ENCODE results near the gene OSCP1. TPM values are rescaled to one million over a fixed set of nuclear protein-coding genes. Genes with fewer than 3 reads are reported as not detected.

The OSCP1 gene
- total RNA-seq, 2 donors from 2014 or later: 0.59 to 1.2 TPM

DNA sequence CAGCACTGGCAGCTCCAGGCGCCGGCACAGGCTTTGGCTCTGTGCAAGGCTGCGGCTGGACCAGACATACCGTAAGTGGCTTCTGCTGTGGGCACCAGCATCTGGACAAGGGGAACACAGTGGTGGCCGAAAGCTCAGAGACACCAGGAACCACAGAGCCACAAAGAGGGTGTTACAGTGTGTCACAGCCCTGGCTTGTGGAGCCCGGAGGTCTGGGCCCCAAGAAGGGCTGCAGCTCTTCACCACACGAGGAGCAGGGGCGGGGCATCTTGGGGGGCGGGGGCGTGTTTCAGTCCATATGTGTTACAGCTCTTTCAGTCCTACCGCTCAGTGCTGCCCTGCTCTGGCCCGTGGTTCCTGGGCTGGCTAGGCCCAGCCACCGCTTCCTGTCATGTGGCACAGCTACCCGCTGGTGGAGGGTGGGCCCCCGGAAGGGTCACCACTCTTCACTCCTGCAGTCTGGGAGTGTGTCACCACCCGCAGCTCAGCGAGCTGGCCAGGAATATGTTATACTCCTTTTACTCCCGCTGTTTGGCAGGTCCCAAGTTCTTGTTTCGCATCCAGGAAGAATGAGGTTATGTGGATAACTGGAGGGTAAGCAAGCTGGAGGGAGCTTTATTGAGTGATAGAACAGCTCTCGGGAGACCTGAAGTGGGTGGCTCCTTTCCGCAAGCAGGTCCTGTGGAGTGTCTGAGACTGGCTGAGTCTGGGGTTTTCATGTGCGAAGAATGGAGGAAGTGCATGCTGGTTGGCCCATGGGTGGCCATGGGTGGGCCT, 49.2 kb downstream of the OSCP1 start:
- Mint-ChIP-seq H3K27me3 (no peaks in the 10 kb centered on the region), H3K4me3 (peak overlapping the region; percentile 92), H3K9me3 (no peaks in the 10 kb centered on the region), H3K27ac (peak overlapping the region; percentile 95 to 98), H3K4me1 (ENCODE audit: low read depth in 2 of 2) (peaks cover 36 to 42% of the 10 kb centered on the region in 2 donors), H3K36me3 (no peaks in the 10 kb centered on the region)
- peak; percentile 97 for DNase-seq (ENCODE audit: low spot score)
- peak; percentile 92 to 94 for ATAC-seq

DNA sequence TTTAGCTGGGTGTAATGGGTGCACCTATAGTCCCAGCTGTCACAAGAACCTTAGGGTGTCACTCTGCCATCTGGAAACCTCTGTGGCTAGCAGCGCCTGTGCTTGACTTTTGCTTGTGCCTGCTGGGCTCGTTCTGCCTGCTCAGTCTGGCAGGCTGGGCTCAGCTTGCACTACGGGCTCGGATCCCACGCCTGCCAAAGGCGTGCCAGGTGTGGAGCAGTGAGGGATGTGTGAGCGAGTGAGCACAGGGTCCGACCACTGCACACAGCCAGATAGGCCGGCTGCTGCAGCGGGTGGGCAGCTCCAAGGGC, 49.8 kb downstream of the OSCP1 start:
- Mint-ChIP-seq H3K36me3 (no peaks in the 10 kb centered on the region), H3K27me3 (no peaks in the 10 kb centered on the region), H3K4me1 (ENCODE audit: low read depth in 2 of 2) (peaks cover 36 to 42% of the 10 kb centered on the region in 2 donors), H3K27ac (peak overlapping the region; percentile 95 to 98), H3K4me3 (peak overlapping the region; percentile 92), H3K9me3 (no peaks in the 10 kb centered on the region)
- ATAC-seq (peak in 1 of 2 donors; percentile 7), DNase-seq (ENCODE audit: low spot score) (no peak)

DNA sequence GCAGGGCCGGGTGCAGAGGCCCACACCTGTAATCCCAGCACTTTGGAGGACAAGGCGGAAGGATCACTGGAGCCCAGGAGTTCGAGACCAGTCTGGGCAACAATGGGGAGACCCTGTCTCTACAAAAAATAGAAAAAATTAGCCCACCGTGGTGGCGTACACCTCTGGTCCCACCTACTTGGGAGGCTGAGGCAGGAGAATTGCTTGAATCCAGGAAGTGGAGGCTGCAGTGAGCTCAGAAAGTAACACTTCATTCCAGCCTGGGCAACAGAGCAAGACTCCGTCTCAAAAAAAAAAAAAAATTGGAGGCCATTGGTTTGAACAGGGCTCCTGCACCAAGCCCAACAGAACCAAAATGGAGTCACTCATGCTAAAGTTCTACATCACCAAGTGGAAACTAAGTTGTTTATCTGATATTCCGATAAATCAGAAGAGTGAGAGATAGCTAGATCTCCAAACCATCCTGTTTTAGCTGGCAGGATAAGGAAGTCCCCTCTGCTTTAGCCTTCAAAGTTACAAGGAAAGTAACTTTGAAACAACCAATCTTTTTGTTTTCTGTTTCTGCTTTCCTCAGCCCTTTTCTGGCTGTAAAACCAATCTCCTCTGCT, 51.8 kb downstream of the OSCP1 start:
- Mint-ChIP-seq H3K4me3 (peak overlapping the region; percentile 87), H3K4me1 (ENCODE audit: low read depth in 2 of 2) (peaks cover 40 to 41% of the 10 kb centered on the region in 2 donors)

DNA sequence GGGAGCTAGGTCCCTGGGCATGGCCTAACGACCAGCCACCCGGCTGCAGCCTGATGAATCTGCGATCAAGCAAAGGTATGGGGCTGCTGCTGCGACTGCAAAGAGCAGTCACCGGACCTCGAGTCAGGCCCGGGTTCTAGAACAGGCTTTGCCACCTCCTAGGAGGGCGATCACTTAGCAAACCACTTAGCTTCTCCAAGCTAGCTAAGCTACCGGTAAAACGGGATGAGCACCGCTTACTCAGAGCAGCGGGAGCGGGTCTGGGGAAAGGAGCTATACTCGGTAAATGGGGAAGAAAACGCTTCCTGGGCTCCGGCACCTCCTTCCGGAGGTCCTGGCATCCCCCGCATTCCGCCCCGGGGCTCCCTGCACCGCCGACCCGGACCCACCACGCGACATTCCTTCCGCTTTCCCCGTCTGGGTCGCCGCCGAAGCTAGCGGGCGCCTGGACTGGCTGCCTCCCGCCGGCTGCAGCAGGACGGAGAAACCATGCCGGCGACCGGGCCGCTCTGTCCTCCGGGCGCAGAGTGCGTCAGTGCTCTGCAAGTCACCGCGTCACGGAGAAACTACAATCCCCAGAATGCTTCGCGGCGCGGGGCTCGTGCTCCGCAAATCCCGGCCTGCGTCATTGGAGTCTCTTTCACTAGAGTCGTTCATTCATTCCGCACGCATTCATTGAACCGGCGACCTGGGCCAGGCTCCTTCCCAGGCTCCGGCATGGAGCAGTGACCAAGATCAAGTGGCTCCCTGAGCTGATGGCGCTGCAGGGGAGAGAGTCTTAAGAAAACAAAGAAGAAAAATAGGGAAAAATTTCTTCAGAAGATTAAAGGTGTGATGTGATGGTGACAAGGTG, 52.6 kb downstream of the OSCP1 start, which contains the start of gene LSM10:
Gene LSM10, minus strand, starts transcription at position 531 of the 853 bp plus-strand sequence. CDS start 3,779 bp downstream, outside the sequence.
- Mint-ChIP-seq H3K9me3 (no peaks in the 10 kb centered on the region), H3K36me3 (no peaks in the 10 kb centered on the region), H3K4me3 (peak within 1 kb of the TSS; percentile 87), H3K27ac (peak within 1 kb of the TSS; percentile 90 to 98), H3K27me3 (no peaks in the 10 kb centered on the region), H3K4me1 (ENCODE audit: low read depth in 2 of 2) (peaks cover 39 to 40% of the 10 kb centered on the region in 2 donors)
- DNase-seq (ENCODE audit: low spot score) (peak; percentile 92), ATAC-seq (peak; percentile 75 to 79)

More for the DNA sequence above, 51.8 kb downstream of the OSCP1 start:
- Mint-ChIP-seq H3K27me3 (no peaks in the 10 kb centered on the region), H3K27ac (peak overlapping the region; percentile 90 to 98), H3K36me3 (no peaks in the 10 kb centered on the region), H3K9me3 (no peaks in the 10 kb centered on the region)
- DNase-seq (ENCODE audit: low spot score) (no peak), ATAC-seq (no peak)

DNA sequence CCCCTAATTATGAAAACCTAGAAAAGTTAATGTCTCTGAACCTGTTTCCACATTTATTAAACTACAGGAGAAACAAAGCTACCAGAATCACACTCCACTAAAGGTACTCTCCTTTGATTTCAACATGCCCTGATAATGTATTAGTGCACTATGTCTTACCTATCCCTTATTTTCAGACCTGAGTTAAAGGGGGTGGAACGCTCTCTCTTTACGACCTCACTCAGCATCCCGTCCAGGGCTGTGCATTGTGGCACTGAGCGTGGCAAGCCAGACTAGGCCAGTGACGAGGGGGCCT, 53.2 kb downstream of the OSCP1 start:
- no peaks in the 10 kb centered on the region for H3K9me3 Mint-ChIP-seq
- peak overlapping the region; percentile 90 to 98 for H3K27ac Mint-ChIP-seq
- H3K4me1 Mint-ChIP-seq (ENCODE audit: low read depth in 2 of 2): peaks cover 34 to 36% of the 10 kb centered on the region in 2 donors
- H3K4me3 Mint-ChIP-seq: peak overlapping the region; percentile 87
- DNase-seq (ENCODE audit: low spot score) (no peak), ATAC-seq (peak in 1 of 2 donors; percentile 37)
- no peaks in the 10 kb centered on the region for H3K36me3 Mint-ChIP-seq
- no peaks in the 10 kb centered on the region for H3K27me3 Mint-ChIP-seq

DNA sequence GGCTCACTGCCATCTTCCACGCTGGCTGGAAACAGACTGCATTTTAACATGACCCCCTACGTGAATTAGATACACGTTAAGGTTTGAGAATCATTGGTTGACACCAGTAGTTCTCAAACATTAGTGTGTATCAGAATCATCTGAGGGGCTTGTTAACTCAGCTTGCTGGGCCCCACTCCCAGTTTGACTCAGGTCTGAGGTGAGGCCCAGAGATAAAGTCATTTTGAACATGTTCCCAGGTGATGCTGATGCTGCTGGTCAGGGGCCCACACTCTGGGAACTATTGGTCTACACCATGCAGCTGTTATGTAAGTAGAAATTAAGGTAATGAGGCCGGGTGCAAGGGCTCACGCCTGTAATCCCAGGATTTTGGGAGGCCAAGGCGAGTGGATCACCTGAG, 53.9 kb downstream of the OSCP1 start:
- H3K9me3 Mint-ChIP-seq: no peaks in the 10 kb centered on the region
- H3K36me3 Mint-ChIP-seq: peaks cover 2% of the 10 kb centered on the region
- no peaks in the 10 kb centered on the region for H3K27me3 Mint-ChIP-seq
- peak overlapping the region; percentile 90 to 98 for H3K27ac Mint-ChIP-seq
- H3K4me3 Mint-ChIP-seq: peak overlapping the region; percentile 87
- peaks cover 35 to 36% of the 10 kb centered on the region in 2 donors for H3K4me1 Mint-ChIP-seq (ENCODE audit: low read depth in 2 of 2)
- DNase-seq (ENCODE audit: low spot score) (no peak), ATAC-seq (no peak)

DNA sequence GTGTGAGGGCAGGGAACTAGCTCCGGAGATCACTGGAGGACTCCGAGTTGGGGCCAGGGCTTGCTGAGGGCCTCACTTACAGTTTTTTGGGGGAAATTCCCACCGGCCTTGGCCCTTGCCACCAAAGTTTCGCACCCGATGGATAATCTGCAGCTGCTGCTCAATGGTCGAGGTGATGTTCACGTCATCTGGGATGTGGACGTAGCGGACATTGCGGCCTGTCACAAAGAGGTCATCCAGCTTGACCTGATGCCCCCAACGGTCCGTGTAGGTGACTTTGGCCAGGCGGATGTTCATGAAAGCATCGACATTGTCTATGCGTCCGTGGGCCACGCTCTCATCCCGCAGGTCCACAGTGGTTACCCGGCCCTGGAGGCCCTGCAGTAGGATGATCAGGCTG, 56.6 kb downstream of the OSCP1 start:
- DNase-seq (ENCODE audit: low spot score) (no peak), ATAC-seq (no peak)
- Mint-ChIP-seq H3K4me3 (no peak overlapping the region), H3K27ac (no peak overlapping the region), H3K36me3 (peaks cover 10% of the 10 kb centered on the region), H3K4me1 (ENCODE audit: low read depth in 2 of 2) (peaks cover 24 to 28% of the 10 kb centered on the region in 2 donors), H3K27me3 (no peaks in the 10 kb centered on the region), H3K9me3 (no peaks in the 10 kb centered on the region)

DNA sequence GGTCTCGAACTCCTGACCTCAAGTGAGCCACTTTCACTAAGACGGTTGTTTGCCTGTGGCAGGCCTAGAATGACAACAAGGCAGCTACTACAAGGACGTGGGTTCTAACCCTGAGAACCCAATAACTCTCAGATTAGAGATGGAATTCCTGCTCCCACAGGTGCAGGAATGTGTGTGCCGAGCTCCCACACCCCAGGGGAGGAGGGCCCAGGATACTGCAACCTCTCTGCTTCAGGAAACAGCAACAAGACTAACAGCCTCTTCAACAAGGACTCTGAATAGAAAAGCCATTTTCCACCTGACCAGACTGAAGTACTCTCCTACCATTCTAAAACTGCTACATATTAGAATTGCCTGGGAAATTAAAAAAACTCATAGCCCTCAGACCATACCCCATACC, 57.4 kb downstream of the OSCP1 start:
- H3K27ac Mint-ChIP-seq: no peak overlapping the region
- no peak overlapping the region for H3K4me3 Mint-ChIP-seq
- no peaks in the 10 kb centered on the region for H3K9me3 Mint-ChIP-seq
- H3K27me3 Mint-ChIP-seq: no peaks in the 10 kb centered on the region
- H3K36me3 Mint-ChIP-seq: peaks cover 10% of the 10 kb centered on the region
- ATAC-seq: no peak
- no peak for DNase-seq (ENCODE audit: low spot score)
- H3K4me1 Mint-ChIP-seq (ENCODE audit: low read depth in 2 of 2): peaks cover 21 to 24% of the 10 kb centered on the region in 2 donors

DNA sequence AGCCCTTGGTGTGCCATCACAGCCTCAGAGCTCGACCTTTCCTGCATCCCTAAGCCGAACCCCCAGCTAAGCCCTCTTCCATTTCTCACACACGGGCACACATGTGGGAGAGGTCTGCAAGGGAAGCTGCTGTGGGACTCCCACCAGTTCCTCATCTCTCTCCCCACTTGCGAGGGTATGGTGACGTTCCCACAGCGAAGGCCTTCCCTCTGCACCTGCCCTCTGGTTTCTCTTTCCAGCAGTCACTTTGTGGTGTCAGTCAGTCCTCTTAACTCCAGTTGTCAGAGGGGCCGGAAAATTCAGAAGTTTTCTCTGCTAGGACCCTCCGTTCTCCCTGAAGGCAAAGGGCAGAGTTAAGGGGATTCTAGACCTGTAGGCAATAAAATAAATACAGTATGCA, 59.0 kb downstream of the OSCP1 start:
- H3K4me3 Mint-ChIP-seq: no peak overlapping the region
- H3K27me3 Mint-ChIP-seq: no peaks in the 10 kb centered on the region
- peaks cover 10% of the 10 kb centered on the region for H3K36me3 Mint-ChIP-seq
- H3K27ac Mint-ChIP-seq: peak overlapping the region; percentile 41 to 67
- no peak for ATAC-seq
- DNase-seq (ENCODE audit: low spot score): no peak
- H3K9me3 Mint-ChIP-seq: no peaks in the 10 kb centered on the region
- peaks cover 30 to 32% of the 10 kb centered on the region in 2 donors for H3K4me1 Mint-ChIP-seq (ENCODE audit: low read depth in 2 of 2)

DNA sequence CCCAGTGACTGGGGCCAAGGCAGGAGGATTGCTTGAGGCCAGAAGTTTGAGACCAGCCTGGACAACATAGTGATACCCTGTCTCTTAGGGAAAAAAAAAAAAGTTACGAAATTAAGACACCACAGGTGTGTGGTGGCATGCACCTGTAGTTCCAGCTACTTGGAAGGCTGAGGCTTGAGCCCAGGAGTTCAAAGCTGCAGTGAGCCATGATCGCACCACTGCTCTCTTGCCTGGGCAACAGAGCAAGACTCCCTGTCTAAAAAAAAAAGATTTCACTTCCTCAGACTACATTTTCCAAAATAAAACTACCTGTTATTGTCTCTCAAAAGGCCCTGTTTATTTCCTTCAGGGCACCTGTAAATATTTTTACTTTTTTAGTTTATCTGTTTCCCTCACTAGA, 59.8 kb downstream of the OSCP1 start:
- Mint-ChIP-seq H3K27me3 (no peaks in the 10 kb centered on the region), H3K4me3 (no peak overlapping the region), H3K9me3 (no peaks in the 10 kb centered on the region), H3K36me3 (peaks cover 10% of the 10 kb centered on the region), H3K27ac (peak overlapping the region in 1 of 2 donors; percentile 67), H3K4me1 (ENCODE audit: low read depth in 2 of 2) (peaks cover 32 to 34% of the 10 kb centered on the region in 2 donors)
- DNase-seq (ENCODE audit: low spot score) (no peak), ATAC-seq (no peak)

DNA sequence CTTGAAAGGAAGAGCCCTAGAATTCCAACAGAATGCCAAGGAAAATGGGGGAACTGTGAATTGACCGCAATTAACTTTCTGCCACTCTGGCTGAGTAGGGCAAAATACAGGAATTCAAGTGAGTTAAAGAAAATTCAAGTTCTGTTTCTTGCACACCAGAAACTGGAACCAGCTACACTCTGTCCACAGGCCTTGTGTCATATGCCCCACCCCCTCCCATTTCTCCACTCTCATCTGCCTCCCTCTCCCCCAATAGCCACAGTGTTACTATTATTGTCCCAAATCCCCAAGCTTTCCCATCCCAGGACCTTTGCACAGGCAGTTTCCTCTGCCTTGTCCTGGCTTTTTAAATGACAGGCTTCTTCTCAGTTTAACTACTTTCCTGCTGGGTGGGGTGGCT, 60.3 kb downstream of the OSCP1 start:
- peaks cover 10% of the 10 kb centered on the region for H3K36me3 Mint-ChIP-seq
- no peaks in the 10 kb centered on the region for H3K9me3 Mint-ChIP-seq
- H3K4me1 Mint-ChIP-seq (ENCODE audit: low read depth in 2 of 2): peaks cover 32 to 33% of the 10 kb centered on the region in 2 donors
- H3K27me3 Mint-ChIP-seq: no peaks in the 10 kb centered on the region
- DNase-seq (ENCODE audit: low spot score) (no peak), ATAC-seq (no peak)
- H3K4me3 Mint-ChIP-seq: no peak overlapping the region
- H3K27ac Mint-ChIP-seq: peak overlapping the region in 1 of 2 donors; percentile 18

DNA sequence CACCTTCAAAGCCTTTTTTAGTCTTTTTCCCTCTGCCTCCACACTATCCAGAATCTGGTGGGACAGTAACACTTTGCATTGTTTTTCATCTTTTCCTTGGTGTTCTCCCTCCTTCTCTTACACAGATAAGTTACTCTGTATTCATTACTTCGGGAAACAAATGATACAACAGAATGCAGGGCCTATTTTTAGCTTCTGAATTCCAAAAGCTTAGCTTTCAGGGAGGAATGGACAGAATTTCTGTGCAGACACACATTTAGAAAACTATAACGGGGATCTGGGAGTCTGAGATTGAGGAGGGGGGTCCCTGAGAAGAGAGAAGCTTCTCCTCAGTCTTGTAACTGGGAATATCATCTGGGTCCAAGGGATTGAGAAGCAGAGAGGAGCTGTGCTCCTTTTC, 61.0 kb downstream of the OSCP1 start:
- Mint-ChIP-seq H3K4me3 (no peak overlapping the region), H3K36me3 (peaks cover 10% of the 10 kb centered on the region), H3K9me3 (no peaks in the 10 kb centered on the region), H3K4me1 (ENCODE audit: low read depth in 2 of 2) (peaks cover 36 to 38% of the 10 kb centered on the region in 2 donors), H3K27ac (peak overlapping the region; percentile 18 to 66), H3K27me3 (no peaks in the 10 kb centered on the region)
- no peak for ATAC-seq
- DNase-seq (ENCODE audit: low spot score): no peak

DNA sequence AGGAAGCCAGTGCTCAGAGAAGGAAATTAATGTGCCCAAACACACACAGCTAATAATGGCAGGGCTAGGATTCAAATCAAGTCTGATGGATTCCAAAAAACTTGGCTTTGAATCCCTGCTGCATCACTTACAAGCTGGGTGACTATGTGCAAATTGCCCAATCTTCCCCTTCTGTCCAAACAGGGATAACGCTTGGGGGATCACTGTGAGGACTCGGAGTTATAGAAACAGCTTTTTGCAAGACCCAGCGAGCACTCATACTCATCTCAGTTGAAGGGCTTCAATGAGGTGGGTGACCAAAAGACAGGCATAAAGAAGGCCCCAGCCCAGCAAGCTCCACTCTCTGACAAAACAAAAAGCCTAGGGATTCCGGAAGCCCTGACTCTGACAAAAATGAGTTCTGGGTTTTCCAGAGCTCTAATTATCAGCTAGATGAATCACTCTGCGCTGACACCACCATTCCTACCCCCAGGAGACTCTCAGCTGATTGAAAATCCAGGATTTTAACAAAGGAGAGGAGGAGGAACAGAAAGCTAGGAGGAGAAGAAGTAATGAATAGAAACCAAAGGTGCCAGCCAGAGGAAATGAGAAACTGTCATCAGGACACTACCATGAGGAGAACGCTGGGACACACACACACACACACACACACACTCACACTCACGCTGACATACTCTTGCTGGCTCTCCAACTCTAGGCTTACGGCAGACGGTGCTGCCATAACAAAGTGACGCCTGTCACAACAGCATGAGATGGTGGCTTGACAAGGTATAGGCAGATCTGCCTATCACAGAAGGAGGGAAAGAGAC, 62.9 kb downstream of the OSCP1 start:
- Mint-ChIP-seq H3K27me3 (no peaks in the 10 kb centered on the region), H3K4me3 (peak overlapping the region; percentile 96), H3K27ac (peak overlapping the region; percentile 96 to 99), H3K36me3 (peaks cover 10% of the 10 kb centered on the region), H3K4me1 (ENCODE audit: low read depth in 2 of 2) (peaks cover 52% of the 10 kb centered on the region in 2 donors), H3K9me3 (no peaks in the 10 kb centered on the region)
- DNase-seq (ENCODE audit: low spot score) (no peak), ATAC-seq (no peak)

Measured in natural killer cell treated with Interleukin-12 subunit alpha and Interleukin-12 subunit beta and Interleukin-15 and Interleukin-18, amount 100 ng/mL, for 72 hours (primary cell).